Muscle of arm (tissue), 12 donors: Measurements from ENCODE around the gene MTERF4. TPM values are rescaled to one million over a fixed set of nuclear protein-coding genes. Genes with fewer than 3 reads are reported as not detected.
"Not testable (repeated sequence)": the region's sequence is repeated elsewhere in the genome, so short reads cannot be mapped to it uniquely, and the experiment has no call there.

Experiments used
- DNase-seq: peaks from one replicate; pipeline ENCODE4 v3.0.0-alpha.2; 2013
- polyA plus RNA-seq, 12 donors: library from polyadenylated mRNA; unstranded; fragments of 120-200 nt; gene quantifications; one replicate each; pipeline ENCODE4 v1.2.1, GENCODE V29; 2013; ENCODE audit not compliant: insufficient read length in 12 of 12

MTERF4 gene
- polyA plus RNA-seq, 12 donors = 18.2 to 74.1 (median 35.0) TPM; not detected in 1

DNA sequence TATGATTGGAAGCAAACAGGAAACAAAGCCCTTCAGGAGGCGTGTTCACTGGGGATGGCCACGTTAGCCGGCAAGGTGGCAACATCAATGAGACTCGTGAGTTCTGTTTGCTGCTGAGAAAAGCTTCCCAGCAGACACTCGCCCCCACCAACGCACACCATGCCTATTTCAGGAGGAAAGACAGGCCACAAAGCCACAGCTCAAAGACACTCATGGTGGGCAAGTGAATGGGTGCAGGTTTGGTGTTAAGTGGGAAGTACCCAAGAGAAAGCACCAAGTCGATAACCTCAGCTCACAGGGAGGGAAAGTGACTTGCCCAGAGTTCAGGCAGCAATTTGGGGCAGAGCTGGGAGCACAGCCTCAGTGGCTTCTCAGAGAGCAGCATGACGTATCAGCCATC lies 10.5 kb upstream of the MTERF4 start:
- no peak for DNase-seq

GRCh38 chr2:241112046-241112445 lies 10.0 kb upstream of the MTERF4 start:
- no peak for DNase-seq

GRCh38 chr2:241111440-241111805 lies 9.3 kb upstream of the MTERF4 start:
- DNase-seq = no peak

- no peak for DNase-seq
Measured at GRCh38 chr2:241110607-241111439, 8.7 kb upstream of the MTERF4 start.

DNA sequence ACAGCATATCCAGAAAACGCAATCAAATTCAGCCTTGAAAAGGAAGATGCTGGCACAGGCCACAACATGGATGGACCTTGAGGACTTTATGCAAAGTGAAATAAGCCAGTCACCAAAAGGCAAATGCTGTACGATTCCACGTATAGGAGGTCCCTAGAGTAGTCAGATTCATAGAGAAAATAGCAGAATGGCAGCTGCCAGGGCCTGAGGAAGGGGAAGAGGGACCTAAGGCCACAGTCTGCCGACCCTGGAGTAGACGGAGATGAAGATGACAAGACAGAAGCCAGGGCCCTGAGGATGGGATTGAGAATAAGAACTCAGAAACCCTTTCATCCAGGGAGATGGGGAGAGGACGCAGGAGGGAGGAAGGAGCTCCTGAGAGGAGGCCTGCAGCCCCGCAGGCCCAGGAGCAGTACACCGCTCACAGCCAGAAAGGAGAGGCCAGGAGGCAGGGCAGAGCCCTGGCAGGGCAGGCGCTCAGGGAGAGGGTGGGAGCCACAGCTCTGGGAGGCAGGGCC lies 8.1 kb upstream of the MTERF4 start:
- DNase-seq = no peak

DNA sequence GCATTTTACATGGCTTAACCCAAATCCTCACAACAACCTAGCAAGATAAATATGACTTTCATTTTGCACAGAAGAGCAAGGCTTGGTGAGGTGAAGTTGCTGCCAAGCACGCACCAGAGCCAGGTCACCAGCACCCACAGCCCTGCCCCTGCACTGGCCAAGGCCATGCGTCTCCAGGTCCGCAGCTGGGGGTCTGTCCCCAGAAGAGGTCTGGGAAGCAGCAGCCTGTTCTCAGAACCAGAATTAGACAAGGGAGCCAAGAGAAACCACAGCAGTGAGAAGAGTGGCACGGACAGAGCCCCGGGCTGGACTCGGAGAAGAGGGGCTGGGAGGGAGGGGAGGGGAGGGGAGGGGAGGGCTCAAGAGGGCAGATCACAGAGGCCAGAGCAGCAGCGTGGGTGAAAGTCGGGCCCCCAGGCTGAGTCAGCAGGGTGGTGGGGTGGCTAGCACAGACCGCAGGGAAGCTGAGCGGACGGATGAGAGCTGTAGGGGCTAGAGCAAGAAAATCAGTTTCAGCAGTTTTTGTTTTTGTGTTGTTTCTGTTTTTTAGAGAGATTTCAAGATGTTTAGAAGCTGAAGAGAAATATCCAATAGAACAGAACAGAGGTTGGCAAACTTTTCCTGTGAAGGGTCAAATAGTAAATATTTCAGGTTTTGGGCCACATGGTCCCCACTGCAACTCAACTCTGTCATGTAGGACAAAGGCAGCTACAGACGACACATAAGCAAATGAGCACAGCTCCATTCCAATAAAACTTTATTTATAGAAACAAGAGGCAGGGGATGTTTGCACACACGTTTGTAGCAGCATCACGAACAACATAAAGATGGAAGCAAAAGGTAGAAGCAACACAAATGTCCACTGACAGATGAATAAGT lies 7.4 kb upstream of the MTERF4 start:
- no peak for DNase-seq

DNA sequence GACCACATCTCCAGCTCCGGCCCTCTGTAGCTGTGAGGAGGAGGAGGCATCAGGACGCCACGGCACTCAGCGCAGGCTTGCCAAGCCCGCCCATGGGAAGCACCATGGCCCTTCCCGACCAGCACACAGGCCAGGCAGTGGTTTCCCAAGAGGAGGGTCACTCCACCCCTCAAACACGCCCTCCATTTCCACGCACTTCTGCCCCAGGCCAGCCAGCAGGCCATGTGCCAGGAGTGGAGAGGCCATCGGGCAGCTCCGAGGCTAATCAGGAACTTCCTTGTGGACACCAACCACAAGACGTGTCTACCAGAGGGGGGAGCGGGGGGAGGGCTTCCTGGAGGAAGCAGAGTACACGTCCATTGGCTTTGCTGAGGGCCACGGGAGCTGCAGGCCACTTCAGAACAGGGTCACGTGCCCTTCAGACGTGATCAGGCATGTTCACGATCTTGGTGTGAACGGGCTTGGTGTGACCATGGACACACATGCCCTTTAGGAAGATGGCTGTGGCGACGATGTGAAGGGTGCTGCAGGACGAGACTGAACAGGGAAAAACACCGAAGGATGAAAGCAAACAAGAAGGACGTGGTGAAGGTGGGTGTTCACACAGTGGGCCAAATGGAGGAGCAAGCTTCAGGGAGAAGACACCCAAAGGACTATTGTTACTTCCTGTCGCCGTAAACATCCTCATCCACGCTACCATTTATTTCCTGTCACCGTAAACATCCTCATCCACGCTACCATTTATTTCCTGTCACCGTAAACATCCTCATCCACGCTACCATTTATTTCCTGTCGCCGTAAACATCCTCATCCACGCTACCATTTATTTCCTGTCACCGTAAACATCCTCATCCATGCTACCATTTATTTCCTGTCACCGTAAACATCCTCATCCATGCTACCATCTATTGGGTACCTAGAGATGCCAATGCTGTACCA lies 6.5 kb upstream of the MTERF4 start:
- DNase-seq = no peak

DNA sequence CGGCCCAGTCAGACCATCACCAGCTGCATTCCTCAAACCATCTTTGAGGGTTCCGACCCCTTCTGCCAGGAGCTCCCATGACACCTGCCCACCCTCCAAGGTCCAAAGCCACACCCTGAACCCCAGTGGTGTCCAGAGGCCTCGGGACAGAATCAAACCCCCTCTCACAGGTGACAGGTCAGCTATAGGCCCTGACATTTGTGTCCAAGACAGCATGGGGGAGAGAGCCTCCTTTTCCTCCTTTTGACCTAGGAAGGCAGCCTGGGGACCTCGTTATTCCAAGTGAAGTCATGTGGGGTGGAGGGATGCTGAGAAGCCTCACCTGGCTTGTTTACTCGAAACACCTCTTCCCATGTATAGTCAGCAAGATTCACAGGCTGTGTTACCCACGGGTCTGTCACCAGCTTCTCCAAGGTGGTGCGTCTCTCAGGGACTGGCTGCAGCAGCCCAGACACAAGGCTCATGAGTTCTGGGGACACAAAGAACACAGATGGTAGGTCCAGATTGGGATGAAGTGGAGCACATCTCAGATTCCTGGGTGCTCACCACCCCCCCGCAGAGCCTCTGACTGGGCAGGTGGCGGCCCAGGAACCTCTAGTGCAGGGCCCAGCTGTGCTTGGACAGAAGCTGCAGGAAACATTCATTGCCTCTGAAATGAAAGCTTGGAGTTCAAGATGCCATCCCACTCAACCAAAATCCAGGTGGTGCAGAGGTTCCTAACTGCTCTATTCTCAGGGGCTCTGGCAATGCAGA lies 5.1 kb upstream of the MTERF4 start:
- DNase-seq = no peak

GRCh38 chr2:241105641-241106040 lies 3.6 kb upstream of the MTERF4 start:
- no peak for DNase-seq

- not testable (repeated sequence) for DNase-seq
Measured at GRCh38 chr2:241104611-241105010, 2.5 kb upstream of the MTERF4 start.

DNA sequence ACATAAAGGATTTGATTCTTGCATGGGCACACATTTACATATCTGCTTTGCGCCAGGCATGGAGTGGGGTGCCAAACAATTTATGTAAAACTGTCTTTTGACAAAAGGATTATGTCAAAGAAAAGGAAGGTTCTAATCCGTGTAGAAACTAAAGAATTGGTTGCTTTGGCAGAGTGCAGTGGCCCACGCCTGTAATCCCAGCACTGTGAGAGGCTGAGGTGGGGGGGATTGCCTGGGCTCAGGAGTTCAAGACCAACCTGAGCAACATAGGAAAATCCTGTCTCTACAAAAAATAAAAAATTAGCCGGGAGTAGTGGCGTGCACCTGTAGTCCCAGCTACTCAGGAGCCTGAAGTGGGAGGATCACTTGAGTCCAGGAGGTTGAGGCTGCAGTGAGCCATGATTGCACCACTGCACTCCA lies 1.1 kb upstream of the MTERF4 start:
- no peak for DNase-seq

GRCh38 chr2:241099246-241099645 lies 2.8 kb downstream of the MTERF4 start:
- DNase-seq = no peak

DNA sequence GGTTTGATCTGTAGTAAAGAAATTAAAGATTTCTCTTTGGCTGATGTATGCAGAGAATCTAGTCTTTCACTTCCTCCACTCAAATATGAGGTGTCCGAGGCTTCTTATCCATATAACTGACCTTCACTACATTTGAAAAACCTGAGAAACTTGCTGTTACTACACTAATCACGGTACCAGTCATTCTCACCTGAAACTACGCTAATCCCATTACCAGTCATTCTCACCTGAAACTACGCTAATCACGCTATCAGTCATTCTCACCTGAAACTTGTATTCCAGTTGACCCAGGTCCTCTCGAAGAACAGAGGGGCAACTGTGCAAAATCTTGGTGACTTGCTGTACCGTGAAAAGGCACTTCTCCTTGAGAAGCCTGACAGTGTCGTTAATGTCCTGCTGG lies 5.1 kb downstream of the MTERF4 start:
- no peak for DNase-seq

DNA sequence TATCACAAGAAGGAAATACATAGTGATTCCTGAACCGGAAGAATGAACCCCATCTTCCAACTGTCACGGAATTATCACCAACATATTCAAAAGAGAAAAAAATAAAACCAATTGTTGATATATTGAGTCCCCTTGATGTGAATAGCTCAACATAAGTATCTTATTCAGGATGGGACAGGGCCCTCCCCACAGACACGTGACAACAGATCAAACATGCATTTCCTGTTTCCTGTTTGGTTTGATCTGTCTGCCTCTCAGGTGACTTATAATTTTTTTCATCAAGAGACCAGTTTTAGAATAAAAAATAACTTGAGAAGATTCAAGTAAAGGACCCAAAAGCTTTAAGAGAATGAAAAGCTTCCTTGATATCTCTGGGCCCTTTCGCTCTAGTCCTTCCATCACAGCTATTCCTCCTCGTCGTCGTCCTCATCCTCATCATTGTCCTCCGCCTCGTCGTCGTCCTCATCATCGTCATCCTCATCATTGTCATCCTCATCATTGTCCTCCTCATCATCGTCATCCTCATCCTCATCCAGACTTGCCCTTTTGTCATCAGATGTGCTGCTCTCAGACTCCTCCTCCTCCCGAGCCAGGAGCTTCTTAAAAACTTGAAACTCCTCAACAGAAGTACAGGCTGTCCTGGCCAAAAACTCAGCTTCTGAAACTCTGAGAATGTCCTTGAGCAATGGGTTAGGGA lies 6.3 kb downstream of the MTERF4 start:
- DNase-seq = no peak

DNA sequence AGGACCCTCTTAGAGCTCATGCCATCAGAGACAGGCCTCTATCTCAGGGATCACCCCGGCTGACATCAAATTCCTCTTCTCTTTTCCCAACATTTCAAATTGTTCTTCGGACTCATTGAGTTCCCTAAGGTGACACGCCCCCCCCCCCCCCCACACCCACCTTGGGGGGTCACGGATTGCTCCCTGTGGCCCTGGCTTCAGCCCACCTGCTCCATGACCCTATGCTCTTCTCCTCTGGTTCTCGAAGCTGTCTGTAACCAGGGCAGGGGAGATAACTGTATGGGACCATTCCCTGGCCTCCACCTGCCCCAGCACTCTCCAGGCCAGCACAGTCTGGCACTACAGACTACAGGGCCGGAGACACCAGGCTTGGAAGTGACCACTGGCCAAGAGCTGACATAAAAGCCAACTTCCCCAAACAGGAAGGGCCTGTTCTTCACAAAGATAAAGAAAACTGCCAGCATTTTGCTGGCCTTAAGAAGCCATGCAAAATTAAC lies 7.1 kb downstream of the MTERF4 start:
- no peak for DNase-seq

- no peak for DNase-seq
Measured at GRCh38 chr2:241094172-241094571, 7.9 kb downstream of the MTERF4 start.

DNA sequence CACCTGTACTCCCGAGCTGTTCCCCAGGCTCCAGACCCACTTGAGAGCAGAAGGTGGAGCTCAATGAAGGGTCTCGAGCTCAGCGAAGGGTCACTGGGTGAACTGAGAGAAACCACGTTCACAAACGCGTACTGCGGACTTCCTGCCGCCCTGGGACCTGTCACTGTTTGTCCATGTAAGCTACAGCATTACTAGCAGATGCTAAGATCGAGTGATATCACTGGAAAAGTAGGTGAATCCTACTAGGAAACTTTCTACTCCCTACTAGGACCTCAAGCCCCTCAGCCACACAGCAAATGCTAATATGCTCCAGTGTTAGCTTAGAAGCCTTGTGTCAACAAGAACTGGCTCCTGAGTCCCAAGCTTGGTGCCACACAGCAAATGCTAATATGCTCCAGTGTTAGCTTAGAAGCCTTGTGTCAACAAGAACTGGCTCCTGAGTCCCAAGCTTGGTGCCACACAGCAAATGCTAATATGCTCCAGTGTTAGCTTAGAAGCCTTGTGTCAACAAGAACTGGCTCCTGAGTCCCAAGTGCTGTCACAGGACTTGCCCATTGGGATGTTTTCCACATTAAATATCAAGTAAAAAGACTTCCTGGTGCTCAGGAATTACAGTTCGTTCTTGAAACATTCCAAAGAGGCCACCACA lies 8.8 kb downstream of the MTERF4 start:
- not testable (repeated sequence) for DNase-seq

- DNase-seq = no peak
Measured at GRCh38 chr2:241092677-241093076, 9.4 kb downstream of the MTERF4 start.

DNA sequence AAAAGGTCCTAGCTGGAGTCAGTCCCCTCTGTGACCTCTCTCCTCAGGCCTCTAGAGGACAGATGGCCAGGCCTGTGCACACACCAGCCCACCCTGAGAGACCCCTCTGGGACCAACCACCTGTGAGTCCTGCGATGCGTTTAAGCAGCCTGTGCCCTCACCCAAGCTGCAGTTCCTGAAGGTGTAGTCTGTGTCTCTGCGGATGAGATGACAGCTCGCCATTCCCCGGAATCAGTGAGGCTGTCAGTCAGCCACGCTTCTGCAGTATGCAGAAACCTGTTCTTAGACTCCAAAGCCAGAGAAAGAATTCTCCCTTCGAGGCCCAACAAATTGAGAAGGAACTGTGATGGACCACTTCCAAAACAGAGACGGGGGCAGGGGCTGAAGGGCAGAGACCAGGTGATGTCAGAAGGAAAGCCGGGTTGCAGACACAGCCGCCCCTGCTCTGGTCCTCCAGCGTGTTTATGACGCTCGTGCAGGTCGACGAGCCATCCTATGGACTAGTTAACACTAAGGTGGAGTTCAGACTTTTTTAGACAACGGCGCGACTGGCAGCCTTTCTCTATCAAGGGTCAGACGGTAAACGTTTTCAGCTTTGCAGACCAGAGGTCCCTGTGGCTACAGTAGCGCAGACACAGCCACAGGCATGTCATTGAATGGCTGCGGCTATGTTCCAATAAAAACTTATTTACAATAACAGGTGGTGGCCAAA lies 10.2 kb downstream of the MTERF4 start:
- no peak for DNase-seq
